Testis (tissue), 3 donors: ENCODE results near the gene PIWIL4. TPM values are rescaled to one million over a fixed set of nuclear protein-coding genes. Genes with fewer than 3 reads are reported as not detected.

Experiments
- DNase-seq: peaks from one replicate; pipeline ENCODE4 v3.0.0-alpha.2; 2019
- H3K27ac ChIP-seq, 2 donors: fragments of 200-600 bp; sonication (generic); one replicate each; pipeline ENCODE4 v1.5.1; 2019
- H3K27me3 ChIP-seq: fragments of 200-600 bp; sonication (generic); one replicate; pipeline ENCODE4 v1.5.1; 2019
- H3K36me3 ChIP-seq: fragments of 200-600 bp; sonication (generic); one replicate; pipeline ENCODE4 v1.5.1; 2017; ENCODE audit warnings: low read depth; ENCODE audit errors: missing control alignments
- H3K4me1 ChIP-seq: fragments of 200-600 bp; sonication (generic); one replicate; pipeline ENCODE4 v1.5.1; 2019
- H3K4me3 ChIP-seq, 2 donors: fragments of 200-600 bp; sonication (generic); one replicate each; pipeline ENCODE4 v1.5.1; 2017 to 2019
- H3K9me3 ChIP-seq: fragments of 200-600 bp; sonication (generic); one replicate; pipeline ENCODE4 v1.5.1; 2017
- CTCF ChIP-seq, 3 experiments: fragments of 450-650 bp in 2 of 3; fragments of 200-600 bp in 1 of 3; sonication (generic) in 1 of 3; IDR thresholded peaks; one replicate each; pipeline ENCODE4 v1.5.1; 2016 to 2019; ENCODE audit warnings: antibody characterized with exemption in 3 of 3, mild to moderate bottlenecking in 2 of 3, moderate library complexity in 1 of 3
- POLR2A ChIP-seq: fragments of 450-650 bp; IDR thresholded peaks from one replicate; pipeline ENCODE4 v1.6.1; 2017; ENCODE audit warnings: antibody characterized with exemption, mild to moderate bottlenecking, moderate library complexity
- WGBS, 2 donors: methylation state at CpG; one replicate each; pipeline ENCODE4 v1.1.5; 2018; 5-methylcytosine and 5-hydroxymethylcytosine counted together
- intact Hi-C: fragments of 100-400 bp; cut with DNase I; formaldehyde crosslinking; loops from one replicate; pipeline ENCODE4 v1.15.1; 2023; ENCODE audit warnings: low total_unique reads
- polyA plus RNA-seq: library from polyadenylated mRNA; stranded (reverse); fragments of 350-450 nt; fragmentation: Illumina TruSeq; extraction: RNeasy Lipid Tissue Mini Kit (QIAGEN cat#74804); gene quantifications from one replicate; pipeline ENCODE4 v1.2.3, GENCODE V29; 2014; ENCODE audit warnings: low read depth, low replicate concordance; ENCODE audit not compliant: insufficient read depth
- total RNA-seq, 2 donors: library from RNA; depleted of rRNA; stranded (reverse); fragments of >200 nt; gene quantifications; one replicate each; pipeline ENCODE4 v1.2.3, GENCODE V29; 2016

PIWIL4 gene
- total and polyA plus RNA-seq, 3 donors from 2014 or later, result 19.9 to 30.2 (median 23.0) TPM

GRCh38 chr11:94593030-94593429, 25.9 kb downstream of the PIWIL4 start:
- WGBS, 2 donors, result 85 to 90% methylated on average over 2 of the region's 2 CpGs
- TF ChIP-seq CTCF (IDR thresholded peaks at IDR 0.05) (no peak), POLR2A (no peak)
- no peaks in the 10 kb centered on the region for H3K9me3 ChIP-seq
- DNase-seq, result no peak
- H3K36me3 ChIP-seq, result no peaks in the 10 kb centered on the region
- H3K27me3 ChIP-seq, result no peaks in the 10 kb centered on the region
- no peak overlapping the region for H3K27ac ChIP-seq
- no peaks in the 10 kb centered on the region for H3K4me1 ChIP-seq
- intact Hi-C loops, result no loop called here
- H3K4me3 ChIP-seq, result no peak overlapping the region

- 89 to 97% methylated on average over 6 of the region's 6 CpGs for WGBS, 2 donors
- intact Hi-C loops, result no loop called here
Observed at GRCh38 chr11:94595076-94595475, 27.9 kb downstream of the PIWIL4 start.

GRCh38 chr11:94597896-94598295, 30.7 kb downstream of the PIWIL4 start:
- Histone ChIP-seq H3K27me3 (no peaks in the 10 kb centered on the region), H3K27ac (no peak overlapping the region), H3K36me3 (no peaks in the 10 kb centered on the region), H3K9me3 (no peaks in the 10 kb centered on the region), H3K4me1 (no peaks in the 10 kb centered on the region), H3K4me3 (no peak overlapping the region)
- peak; percentile 28 for DNase-seq
- TF ChIP-seq POLR2A, result no peak
- no peak for TF ChIP-seq CTCF (IDR thresholded peaks at IDR 0.05)
- intact Hi-C loops, result no loop called here
- WGBS, 2 donors, result 51 to 59% methylated on average over 2 of the region's 2 CpGs

More at GRCh38 chr11:94595076-94595475, 27.9 kb downstream of the PIWIL4 start:
- Histone ChIP-seq H3K27ac (no peak overlapping the region), H3K27me3 (no peaks in the 10 kb centered on the region), H3K36me3 (no peaks in the 10 kb centered on the region), H3K4me1 (no peaks in the 10 kb centered on the region), H3K9me3 (no peaks in the 10 kb centered on the region), H3K4me3 (no peak overlapping the region)
- no peak for TF ChIP-seq CTCF (IDR thresholded peaks at IDR 0.05)
- TF ChIP-seq POLR2A, result no peak
- no peak for DNase-seq

DNA sequence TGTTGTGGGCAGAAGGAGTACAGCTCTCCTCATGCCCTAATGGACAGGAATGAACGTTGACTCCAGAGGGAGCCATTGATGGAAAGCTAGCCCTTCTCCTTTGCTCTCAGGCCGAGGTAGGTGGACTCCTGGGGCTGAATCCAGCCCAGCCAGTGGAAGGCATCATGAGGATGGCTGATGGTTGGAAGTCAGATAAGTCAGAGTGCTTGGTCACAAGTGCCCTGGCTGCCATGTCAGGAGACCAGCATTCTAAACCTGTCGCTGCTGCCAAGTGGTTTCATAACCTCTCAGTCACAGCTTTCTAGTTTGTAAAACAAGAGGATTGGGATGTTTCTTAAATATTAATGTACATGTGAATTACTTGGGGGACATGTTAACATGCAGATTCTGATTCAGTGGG, 32.3 kb downstream of the PIWIL4 start:
- no peaks in the 10 kb centered on the region for H3K4me1 ChIP-seq
- no peaks in the 10 kb centered on the region for H3K27me3 ChIP-seq
- no peak overlapping the region for H3K27ac ChIP-seq
- no peak for DNase-seq
- no peaks in the 10 kb centered on the region for H3K9me3 ChIP-seq
- no peak for TF ChIP-seq CTCF (IDR thresholded peaks at IDR 0.05)
- TF ChIP-seq POLR2A, result no peak
- intact Hi-C loops, result no loop called here
- 86 to 97% methylated on average over 3 of the region's 3 CpGs for WGBS, 2 donors
- no peaks in the 10 kb centered on the region for H3K36me3 ChIP-seq
- no peak overlapping the region for H3K4me3 ChIP-seq
